ENCODE results near the gene NECTIN2. TPM values are rescaled to one million over a fixed set of nuclear protein-coding genes. Genes with fewer than 3 reads are reported as not detected.
"Not testable (repeated sequence)": the region's sequence is repeated elsewhere in the genome, so short reads cannot be mapped to it uniquely, and the experiment has no call there.

The NECTIN2 gene
- total RNA-seq, 1 experiment from 2014 or later = 176 TPM

DNA sequence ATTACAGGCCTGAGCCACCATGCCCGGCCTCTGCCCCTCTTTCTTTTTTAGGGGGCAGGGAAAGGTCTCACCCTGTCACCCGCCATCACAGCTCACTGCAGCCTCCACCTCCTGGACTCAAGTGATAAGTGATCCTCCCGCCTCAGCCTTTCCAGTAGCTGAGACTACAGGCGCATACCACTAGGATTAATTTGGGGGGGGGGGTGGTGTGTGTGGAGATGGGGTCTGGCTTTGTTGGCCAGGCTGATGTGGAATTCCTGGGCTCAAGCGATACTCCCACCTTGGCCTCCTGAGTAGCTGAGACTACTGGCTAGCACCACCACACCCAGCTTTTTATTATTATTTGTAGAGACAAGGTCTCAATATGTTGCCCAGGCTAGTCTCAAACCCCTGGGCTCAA lies 63.7 kb downstream of the NECTIN2 start:
- no peak overlapping the region for H4K8ac ChIP-seq (replicated peaks; ENCODE audit: insufficient read length, low read depth, low read length)
- H4K5ac ChIP-seq (ENCODE audit: insufficient read length, low read depth, low read length) = no peak overlapping the region
- no CpG with 5 or more reads among the region's 5 CpGs for WGBS (ENCODE audit: extremely low coverage, insufficient read length, low lambda C conversion rate)
- no peak overlapping the region for H2AFZ ChIP-seq (ENCODE audit: low read length)
- no peak overlapping the region for H2BK15ac ChIP-seq (ENCODE audit: low read depth, low read length)
- no peak overlapping the region for H3T11ph ChIP-seq (ENCODE audit: low read length)
- H2BK20ac ChIP-seq (ENCODE audit: low read depth, low read length, poor library complexity, severe bottlenecking) = no peak overlapping the region
- H2BK120ac ChIP-seq (ENCODE audit: low read depth, low read length, poor library complexity, severe bottlenecking) = no peak overlapping the region
- no peak overlapping the region for H3K56ac ChIP-seq (ENCODE audit: insufficient read length, low read depth, low read length)
- H3K36me3 Mint-ChIP-seq (ENCODE audit: insufficient read depth in 1 of 3, low read depth in 3 of 3) = peaks cover 10 to 29% (median 27%) of the 10 kb centered on the region in 3 experiments; a peak in 6 of 7 replicates
- H2BK5ac ChIP-seq (ENCODE audit: insufficient read length, low read length) = no peak overlapping the region
- H3K4me1 ChIP-seq (ENCODE audit: insufficient read depth, low read length) = peaks cover 2% of the 10 kb centered on the region; the same call in 1 of the 2 replicates
- no peak overlapping the region for H3K9ac ChIP-seq (ENCODE audit: extremely low read depth, insufficient read length, low read length)
- H3K27me3 ChIP-seq (ENCODE audit: insufficient read depth, low read length) = no peaks in the 10 kb centered on the region
- H2BK12ac ChIP-seq (ENCODE audit: insufficient read length, low read depth, low read length) = no peak overlapping the region
- no peak overlapping the region for H2AK5ac ChIP-seq (ENCODE audit: insufficient read length, low read length)
- H3K23me2 ChIP-seq (ENCODE audit: insufficient read length, low read depth, low read length, poor library complexity, severe bottlenecking) = no peaks in the 10 kb centered on the region
- H3K9me3 ChIP-seq (ENCODE audit: control insufficient read depth, low read depth, low read length) = no peaks in the 10 kb centered on the region
- no peak overlapping the region for H3K4me3 Mint-ChIP-seq
- H3K79me2 ChIP-seq (ENCODE audit: insufficient read depth, low read length) = no peaks in the 10 kb centered on the region; the same call in 1 of the 2 replicates
- H3K14ac ChIP-seq (ENCODE audit: insufficient read depth, low read length) = no peak overlapping the region
- no peak overlapping the region for H3K23ac ChIP-seq (ENCODE audit: insufficient read length, low read depth, low read length)
- no peak overlapping the region for H3K18ac ChIP-seq (ENCODE audit: insufficient read length, low read depth, low read length)
- no peaks in the 10 kb centered on the region; the same call in 1 of the 2 replicates for H3K27me3 Mint-ChIP-seq (ENCODE audit: low read depth)
- no peaks in the 10 kb centered on the region for H3K79me1 ChIP-seq (ENCODE audit: insufficient read depth, low read depth, low read length, poor library complexity, severe bottlenecking)
- H4K91ac ChIP-seq (ENCODE audit: insufficient read length, low read depth, low read length) = no peak overlapping the region
- no peaks in the 10 kb centered on the region for H4K20me1 ChIP-seq (ENCODE audit: control insufficient read depth, insufficient read depth, insufficient read length)
- H3K27ac Mint-ChIP-seq = peak overlapping the region in 1 of 3 experiments; percentile 63; a peak in 1 of 7 replicates
- H3K27ac ChIP-seq (ENCODE audit: insufficient read length, low read depth, low read length) = no peak overlapping the region
- H3K4ac ChIP-seq (ENCODE audit: low read depth, low read length) = no peak overlapping the region
- TF ChIP-seq CTCF (conservative IDR thresholded peaks at IDR 0.05) = no peak
- H3K9me3 Mint-ChIP-seq = no peaks in the 10 kb centered on the region; a peak in 1 of 5 replicates
- DNase-seq = no peak
- peaks cover 33 to 50% of the 10 kb centered on the region in 2 experiments for H3K4me1 Mint-ChIP-seq
- H3K4me2 ChIP-seq (ENCODE audit: insufficient read depth, insufficient read length, low read length) = no peak overlapping the region

- WGBS (ENCODE audit: extremely low coverage, insufficient read length, low lambda C conversion rate) = no CpG with 5 or more reads among the region's 6 CpGs
- H3K27ac ChIP-seq (ENCODE audit: insufficient read length, low read depth, low read length); H3K9ac ChIP-seq (ENCODE audit: extremely low read depth, insufficient read length, low read length); H3K4me2 ChIP-seq (ENCODE audit: insufficient read depth, insufficient read length, low read length); H3K23me2 ChIP-seq (ENCODE audit: insufficient read length, low read depth, low read length, poor library complexity, severe bottlenecking); H2BK5ac ChIP-seq (ENCODE audit: insufficient read length, low read length); H3K27me3 ChIP-seq (ENCODE audit: insufficient read depth, low read length); H2BK120ac ChIP-seq (ENCODE audit: low read depth, low read length, poor library complexity, severe bottlenecking); H3K18ac ChIP-seq (ENCODE audit: insufficient read length, low read depth, low read length); H4K5ac ChIP-seq (ENCODE audit: insufficient read length, low read depth, low read length); H2BK12ac ChIP-seq (ENCODE audit: insufficient read length, low read depth, low read length); H3K9me3 Mint-ChIP-seq; H3K14ac ChIP-seq (ENCODE audit: insufficient read depth, low read length); H4K20me1 ChIP-seq (ENCODE audit: control insufficient read depth, insufficient read depth, insufficient read length); H2BK15ac ChIP-seq (ENCODE audit: low read depth, low read length); H3K79me2 ChIP-seq (ENCODE audit: insufficient read depth, low read length); H2AFZ ChIP-seq (ENCODE audit: low read length); H3K27ac Mint-ChIP-seq; H3K4ac ChIP-seq (ENCODE audit: low read depth, low read length); H3K9me3 ChIP-seq (ENCODE audit: control insufficient read depth, low read depth, low read length); H3K4me1 ChIP-seq (ENCODE audit: insufficient read depth, low read length); H3K23ac ChIP-seq (ENCODE audit: insufficient read length, low read depth, low read length); H3K56ac ChIP-seq (ENCODE audit: insufficient read length, low read depth, low read length); H4K91ac ChIP-seq (ENCODE audit: insufficient read length, low read depth, low read length); H2BK20ac ChIP-seq (ENCODE audit: low read depth, low read length, poor library complexity, severe bottlenecking); H4K8ac ChIP-seq (replicated peaks; ENCODE audit: insufficient read length, low read depth, low read length); H3K27me3 Mint-ChIP-seq (ENCODE audit: low read depth); DNase-seq; H3T11ph ChIP-seq (ENCODE audit: low read length); H2AK5ac ChIP-seq (ENCODE audit: insufficient read length, low read length); H3K79me1 ChIP-seq (ENCODE audit: insufficient read depth, low read depth, low read length, poor library complexity, severe bottlenecking): not testable (repeated sequence)
- peak overlapping the region in 1 of 2 experiments; percentile 28; a peak in 2 of 5 replicates for H3K4me3 Mint-ChIP-seq
- H3K4me1 Mint-ChIP-seq = peaks cover 29 to 43% of the 10 kb centered on the region in 2 experiments
- peaks cover 10 to 24% (median 22%) of the 10 kb centered on the region in 3 experiments; a peak in 6 of 7 replicates for H3K36me3 Mint-ChIP-seq (ENCODE audit: insufficient read depth in 1 of 3, low read depth in 3 of 3)
Observed at GRCh38 chr19:44911896-44912295, 65.8 kb downstream of the NECTIN2 start.

Data from H9 (cell line).